ENCODE data around the gene SYCP2L. TPM values are rescaled to one million over a fixed set of nuclear protein-coding genes. Genes with fewer than 3 reads are reported as not detected.

SYCP2L gene
- total and polyA plus RNA-seq, 2 experiments from 2014 or later: 0.13 TPM; not detected in 1

DNA sequence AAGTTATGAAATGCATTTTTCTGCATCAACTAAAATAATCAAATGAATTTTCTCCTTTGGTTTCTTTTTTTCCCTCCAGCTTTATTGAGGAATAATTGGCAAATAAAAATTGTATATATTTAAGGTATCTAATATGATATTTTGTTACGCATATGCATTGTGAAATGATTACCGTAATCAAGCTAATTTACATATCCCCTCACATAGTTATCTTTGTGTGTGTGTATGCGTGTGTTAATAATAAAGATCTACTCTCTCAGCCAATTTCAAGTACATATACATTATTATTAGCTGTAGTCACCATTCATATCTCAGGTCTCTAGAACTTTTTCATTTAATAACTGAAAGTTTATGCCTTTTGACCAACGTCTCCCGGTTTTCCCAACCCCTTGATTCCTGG, 61.1 kb downstream of the SYCP2L start:
- no peak for DNase-seq
- no peak for TF ChIP-seq EZH2phosphoT487 (IDR thresholded peaks at IDR 0.05; ENCODE audit: insufficient read depth, low read depth)
- no peak for TF ChIP-seq EZH2 (IDR thresholded peaks at IDR 0.05; ENCODE audit: insufficient read depth, poor library complexity, severe bottlenecking)
- Histone ChIP-seq H2AFZ (no peak overlapping the region), H3K4me2 (ENCODE audit: unreplicated experiment) (no peak overlapping the region), H3K79me2 (ENCODE audit: insufficient read depth) (no peaks in the 10 kb centered on the region), H4K20me1 (ENCODE audit: insufficient read depth) (no peaks in the 10 kb centered on the region), H3K9ac (no peak overlapping the region), H3F3A (ENCODE audit: insufficient read depth) (no peaks in the 10 kb centered on the region), H3K9me3 (ENCODE audit: low read depth) (no peaks in the 10 kb centered on the region), H3K4me3 (no peak overlapping the region), H3K27ac (no peak overlapping the region), H3K4me1 (ENCODE audit: insufficient read depth) (peaks cover 8% of the 10 kb centered on the region), H3K9me2 (ENCODE audit: insufficient read depth) (no peaks in the 10 kb centered on the region), H3K27me3 (replicated peaks; ENCODE audit: insufficient read depth) (no peaks in the 10 kb centered on the region), H3K36me3 (ENCODE audit: low read depth) (no peaks in the 10 kb centered on the region)
- WGBS, 2 experiments (ENCODE audit: low coverage in 1 of 2, low lambda C conversion rate in 2 of 2, missing lambda C conversion rate in 2 of 2): 91 to 92% methylated on average over 5 of the region's 5 CpGs
- in situ Hi-C loops (cut with MboI): no loop called here

DNA sequence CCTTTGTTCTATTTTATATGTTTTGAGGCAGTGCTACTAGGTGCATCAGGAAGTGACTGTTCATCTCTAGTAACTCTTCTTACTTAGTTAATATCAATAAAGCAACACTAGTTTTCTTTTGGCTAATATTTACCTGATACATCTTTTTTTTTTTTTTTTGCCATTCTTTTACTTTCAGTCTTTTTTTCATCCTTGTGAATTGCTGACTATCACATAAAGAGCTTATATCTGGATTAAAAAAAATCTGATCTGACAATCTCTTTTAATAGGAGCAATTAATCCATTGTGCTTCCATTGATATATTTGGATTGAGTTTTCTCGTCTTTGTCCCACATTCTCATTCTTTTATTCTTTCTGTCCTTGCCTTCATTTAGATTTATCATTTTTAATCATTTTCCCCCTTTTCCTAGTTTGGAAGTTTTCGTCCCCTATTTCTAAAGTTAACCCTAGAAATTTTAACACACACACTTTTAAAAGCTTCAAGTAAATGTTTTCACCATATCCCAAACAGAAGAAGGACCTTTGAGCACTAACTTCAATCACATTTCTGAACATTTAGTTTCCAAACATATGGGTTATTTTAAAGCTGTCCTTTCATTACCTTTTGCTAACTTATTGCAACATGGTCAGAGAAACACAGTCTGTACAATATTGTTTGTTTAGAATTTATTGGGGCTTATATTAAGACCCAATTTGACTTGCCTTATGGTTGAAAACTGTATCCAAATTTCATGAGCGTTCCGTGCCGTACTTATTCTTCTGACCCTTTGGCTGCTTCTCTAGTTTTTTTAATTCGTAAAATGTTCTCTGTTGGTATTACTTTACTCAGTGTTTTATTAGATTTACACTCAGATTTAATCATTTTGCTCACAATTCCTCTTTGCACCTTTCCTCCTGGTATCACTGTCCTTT, 63.0 kb downstream of the SYCP2L start:
- in situ Hi-C loops (cut with MboI): loop anchor here (5.0 to 25.0 kb wide), 2 partner anchors 117 to 537 kb away; no protein-coding TSS in a partner anchor
- 77 to 84% methylated on average over 6 of the region's 6 CpGs for WGBS, 2 experiments (ENCODE audit: low coverage in 1 of 2, low lambda C conversion rate in 2 of 2, missing lambda C conversion rate in 2 of 2)
- TF ChIP-seq EZH2phosphoT487 (IDR thresholded peaks at IDR 0.05; ENCODE audit: insufficient read depth, low read depth) (no peak), EZH2 (IDR thresholded peaks at IDR 0.05; ENCODE audit: insufficient read depth, poor library complexity, severe bottlenecking) (no peak)

DNA sequence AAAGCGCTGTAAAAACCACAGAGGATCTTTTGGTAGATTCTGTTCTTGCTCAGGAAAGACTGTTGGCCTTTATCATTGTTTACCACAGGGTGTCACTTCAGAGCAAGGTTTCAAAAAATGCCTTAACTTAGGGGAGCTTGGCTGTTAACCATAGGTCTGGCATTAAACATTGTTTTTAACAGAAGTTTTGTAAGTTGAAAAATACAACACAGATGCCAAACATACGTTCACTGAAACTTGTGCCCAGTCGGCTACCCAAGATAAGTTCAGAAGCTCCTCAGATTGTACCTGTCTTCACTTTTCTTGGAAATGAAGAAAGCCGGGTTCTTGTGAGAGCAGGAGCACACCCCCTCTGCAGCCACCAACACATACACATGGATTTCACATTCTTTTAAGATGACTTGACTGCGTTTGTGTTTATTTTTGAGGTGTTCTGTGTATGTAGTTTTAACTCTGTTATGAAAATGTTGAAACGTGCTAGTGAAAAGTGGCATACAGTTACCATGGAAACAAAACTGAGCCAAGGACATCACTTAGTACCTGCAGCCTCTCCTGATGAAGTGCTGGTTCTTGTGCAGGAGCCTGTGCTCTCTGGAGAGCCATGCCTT, 64.9 kb downstream of the SYCP2L start:
- in situ Hi-C loops (cut with MboI): loop anchor here (5.0 to 25.0 kb wide), 2 partner anchors 116 to 536 kb away; no protein-coding TSS in a partner anchor

More for the DNA sequence above, 63.0 kb downstream of the SYCP2L start:
- H4K20me1 ChIP-seq (ENCODE audit: insufficient read depth): no peaks in the 10 kb centered on the region
- no peak overlapping the region for H3K27ac ChIP-seq
- H2AFZ ChIP-seq: no peak overlapping the region
- no peaks in the 10 kb centered on the region for H3K36me3 ChIP-seq (ENCODE audit: low read depth)
- no peak overlapping the region for H3K4me3 ChIP-seq
- H3K9me2 ChIP-seq (ENCODE audit: insufficient read depth): no peaks in the 10 kb centered on the region
- no peak overlapping the region for H3K4me2 ChIP-seq (ENCODE audit: unreplicated experiment)
- no peak overlapping the region for H3K9ac ChIP-seq
- H3F3A ChIP-seq (ENCODE audit: insufficient read depth): no peaks in the 10 kb centered on the region
- no peaks in the 10 kb centered on the region for H3K9me3 ChIP-seq (ENCODE audit: low read depth)
- peaks cover 8% of the 10 kb centered on the region for H3K4me1 ChIP-seq (ENCODE audit: insufficient read depth)
- no peaks in the 10 kb centered on the region for H3K27me3 ChIP-seq (replicated peaks; ENCODE audit: insufficient read depth)
- no peak for DNase-seq
- H3K79me2 ChIP-seq (ENCODE audit: insufficient read depth): no peaks in the 10 kb centered on the region

DNA sequence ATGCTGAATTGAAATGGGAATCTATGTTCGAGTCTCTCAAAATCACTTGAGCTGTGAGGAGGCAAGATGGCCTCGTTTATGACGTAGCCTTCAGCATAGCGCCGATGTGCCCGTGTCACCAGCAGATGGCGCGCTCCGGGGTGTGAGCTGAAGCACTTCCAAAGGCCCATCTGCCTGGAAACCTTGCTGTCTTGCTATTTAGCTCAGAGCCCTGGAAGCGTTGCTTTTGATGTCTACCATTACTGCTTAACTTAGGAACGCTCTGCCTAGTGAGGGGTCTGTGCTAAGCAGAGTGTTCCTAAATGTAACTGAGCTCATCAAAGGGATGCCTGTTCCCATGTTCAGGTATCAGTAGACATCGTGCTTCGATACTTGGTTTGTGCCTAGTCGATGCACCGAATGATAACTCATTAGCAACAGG, 67.7 kb downstream of the SYCP2L start:
- 40 to 44% methylated on average over 15 of the region's 15 CpGs for WGBS, 2 experiments (ENCODE audit: low coverage in 1 of 2, low lambda C conversion rate in 2 of 2, missing lambda C conversion rate in 2 of 2)
- no peak overlapping the region for H3K9ac ChIP-seq
- no peaks in the 10 kb centered on the region for H3K9me2 ChIP-seq (ENCODE audit: insufficient read depth)
- H3K27ac ChIP-seq: no peak overlapping the region
- no peaks in the 10 kb centered on the region for H3K79me2 ChIP-seq (ENCODE audit: insufficient read depth)
- no peak overlapping the region for H3K4me2 ChIP-seq (ENCODE audit: unreplicated experiment)
- peak; percentile 81 for DNase-seq
- H3K4me3 ChIP-seq: no peak overlapping the region
- no peaks in the 10 kb centered on the region for H3K27me3 ChIP-seq (replicated peaks; ENCODE audit: insufficient read depth)
- H4K20me1 ChIP-seq (ENCODE audit: insufficient read depth): no peaks in the 10 kb centered on the region
- H2AFZ ChIP-seq: no peak overlapping the region
- no peaks in the 10 kb centered on the region for H3F3A ChIP-seq (ENCODE audit: insufficient read depth)
- in situ Hi-C loops (cut with MboI): loop anchor here (5.0 to 25.0 kb wide), 2 partner anchors 113 to 533 kb away; no protein-coding TSS in a partner anchor
- no peaks in the 10 kb centered on the region for H3K36me3 ChIP-seq (ENCODE audit: low read depth)
- H3K9me3 ChIP-seq (ENCODE audit: low read depth): no peaks in the 10 kb centered on the region
- TF ChIP-seq EZH2phosphoT487 (IDR thresholded peaks at IDR 0.05; ENCODE audit: insufficient read depth, low read depth) (no peak), EZH2 (IDR thresholded peaks at IDR 0.05; ENCODE audit: insufficient read depth, poor library complexity, severe bottlenecking) (no peak)
- H3K4me1 ChIP-seq (ENCODE audit: insufficient read depth): peaks cover 8% of the 10 kb centered on the region

More for the DNA sequence above, 64.9 kb downstream of the SYCP2L start:
- Histone ChIP-seq H2AFZ (no peak overlapping the region; the same call in 1 of the 2 replicates), H3K36me3 (ENCODE audit: low read depth) (no peaks in the 10 kb centered on the region), H3K79me2 (ENCODE audit: insufficient read depth) (no peaks in the 10 kb centered on the region), H3K9me2 (ENCODE audit: insufficient read depth) (no peaks in the 10 kb centered on the region), H3F3A (ENCODE audit: insufficient read depth) (no peaks in the 10 kb centered on the region), H3K27me3 (replicated peaks; ENCODE audit: insufficient read depth) (no peaks in the 10 kb centered on the region), H4K20me1 (ENCODE audit: insufficient read depth) (no peaks in the 10 kb centered on the region), H3K4me1 (ENCODE audit: insufficient read depth) (peaks cover 8% of the 10 kb centered on the region), H3K9me3 (ENCODE audit: low read depth) (no peaks in the 10 kb centered on the region), H3K9ac (no peak overlapping the region), H3K4me3 (0 out of 2 replicates have a peak overlapping the region, but pooled peaks have one; percentile 33), H3K27ac (no peak overlapping the region), H3K4me2 (ENCODE audit: unreplicated experiment) (peak overlapping the region; percentile 31)
- TF ChIP-seq EZH2 (IDR thresholded peaks at IDR 0.05; ENCODE audit: insufficient read depth, poor library complexity, severe bottlenecking): no peak
- no peak for TF ChIP-seq EZH2phosphoT487 (IDR thresholded peaks at IDR 0.05; ENCODE audit: insufficient read depth, low read depth)
- 11 to 13% methylated on average over 6 of the region's 6 CpGs for WGBS, 2 experiments (ENCODE audit: low coverage in 1 of 2, low lambda C conversion rate in 2 of 2, missing lambda C conversion rate in 2 of 2)
- DNase-seq: peak; percentile 78
